ENCODE data around the gene OR2M7. TPM values are rescaled to one million over a fixed set of nuclear protein-coding genes. Genes with fewer than 3 reads are reported as not detected.

Gene OR2M7
- total and polyA plus RNA-seq, 2 of the 8 experiments (the other 6 are each of a cell fraction or from before 2014, with no cell fraction given): not detected

DNA sequence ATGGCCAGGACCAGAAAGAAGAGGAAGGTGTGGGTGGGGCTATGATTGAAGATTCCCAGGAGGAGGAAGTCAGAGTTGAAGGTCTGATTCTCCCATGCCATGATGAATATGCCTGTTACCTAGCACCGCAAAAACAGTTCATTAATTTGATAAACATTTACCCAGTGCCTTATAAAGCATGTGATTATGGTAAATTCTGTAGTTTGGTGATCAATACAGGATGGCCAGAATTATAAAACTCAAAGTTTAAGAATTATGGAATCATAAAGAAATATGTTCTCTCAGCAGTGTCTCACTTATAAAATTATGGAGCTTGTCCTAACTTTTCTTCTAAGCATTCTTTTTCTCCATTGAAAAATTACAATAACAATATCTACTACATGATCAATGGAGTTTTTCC is at the start of gene OR2M7 (continued):
- TF ChIP-seq KDM5A (IDR thresholded peaks at IDR 0.05; ENCODE audit: low read length) (no peak), GABPA (IDR thresholded peaks at IDR 0.05; ENCODE audit: borderline replicate concordance, insufficient read depth, low read length) (no peak), GTF2F1 (IDR thresholded peaks at IDR 0.05; ENCODE audit: borderline replicate concordance, low read depth, low read length) (no peak), POLR2AphosphoS5 (IDR thresholded peaks at IDR 0.05; ENCODE audit: low read depth, low read length) (no peak), CBX8 (IDR thresholded peaks at IDR 0.05; ENCODE audit: borderline replicate concordance, low read depth, low read length) (no peak), EGR1 (IDR thresholded peaks at IDR 0.05; ENCODE audit: borderline replicate concordance, low read depth, low read length) (no peak)
